ENCODE measurements around the gene SNRPD3. TPM values are rescaled to one million over a fixed set of nuclear protein-coding genes. Genes with fewer than 3 reads are reported as not detected.
"Not testable (repeated sequence)": the region's sequence is repeated elsewhere in the genome, so short reads cannot be mapped to it uniquely, and the experiment has no call there.

The SNRPD3 gene
- total RNA-seq, 2 donors from 2014 or later, result 71.4 to 142 TPM

DNA sequence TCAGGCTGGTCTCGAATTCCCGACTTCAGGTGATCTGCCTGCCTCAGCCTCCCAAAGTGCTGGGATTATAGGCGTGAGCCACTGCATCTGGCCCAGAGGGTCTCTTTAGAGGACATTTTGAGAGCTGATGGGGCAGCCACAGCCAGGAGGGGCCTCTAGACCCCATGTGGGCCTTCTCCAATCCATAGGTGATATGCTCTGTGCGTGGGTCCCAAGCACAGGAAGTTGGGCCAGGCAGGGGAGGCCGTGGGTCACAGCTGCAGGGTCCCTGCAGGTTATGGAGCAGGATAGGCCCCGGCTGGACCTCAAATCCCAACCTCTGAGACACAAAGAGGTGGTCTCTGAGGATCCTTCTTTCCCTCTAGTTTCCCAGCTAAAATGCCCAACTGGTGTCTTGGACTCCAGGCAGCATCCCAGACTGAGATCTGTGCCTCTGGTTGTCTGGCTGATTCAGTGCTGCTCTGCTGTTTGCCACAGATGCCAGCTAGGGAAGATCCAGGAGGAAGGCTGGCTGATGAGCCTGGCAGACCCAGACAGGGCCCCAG lies 35.6 kb downstream of the SNRPD3 start:
- TF ChIP-seq, protein P1, sequence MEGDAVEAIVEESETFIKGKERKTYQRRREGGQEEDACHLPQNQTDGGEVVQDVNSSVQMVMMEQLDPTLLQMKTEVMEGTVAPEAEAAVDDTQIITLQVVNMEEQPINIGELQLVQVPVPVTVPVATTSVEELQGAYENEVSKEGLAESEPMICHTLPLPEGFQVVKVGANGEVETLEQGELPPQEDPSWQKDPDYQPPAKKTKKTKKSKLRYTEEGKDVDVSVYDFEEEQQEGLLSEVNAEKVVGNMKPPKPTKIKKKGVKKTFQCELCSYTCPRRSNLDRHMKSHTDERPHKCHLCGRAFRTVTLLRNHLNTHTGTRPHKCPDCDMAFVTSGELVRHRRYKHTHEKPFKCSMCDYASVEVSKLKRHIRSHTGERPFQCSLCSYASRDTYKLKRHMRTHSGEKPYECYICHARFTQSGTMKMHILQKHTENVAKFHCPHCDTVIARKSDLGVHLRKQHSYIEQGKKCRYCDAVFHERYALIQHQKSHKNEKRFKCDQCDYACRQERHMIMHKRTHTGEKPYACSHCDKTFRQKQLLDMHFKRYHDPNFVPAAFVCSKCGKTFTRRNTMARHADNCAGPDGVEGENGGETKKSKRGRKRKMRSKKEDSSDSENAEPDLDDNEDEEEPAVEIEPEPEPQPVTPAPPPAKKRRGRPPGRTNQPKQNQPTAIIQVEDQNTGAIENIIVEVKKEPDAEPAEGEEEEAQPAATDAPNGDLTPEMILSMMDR (IDR thresholded peaks at IDR 0.05), result no peak
- no peak overlapping the region for H3K9ac ChIP-seq (ENCODE audit: low read depth in 2 of 2, low read length in 2 of 2)

DNA sequence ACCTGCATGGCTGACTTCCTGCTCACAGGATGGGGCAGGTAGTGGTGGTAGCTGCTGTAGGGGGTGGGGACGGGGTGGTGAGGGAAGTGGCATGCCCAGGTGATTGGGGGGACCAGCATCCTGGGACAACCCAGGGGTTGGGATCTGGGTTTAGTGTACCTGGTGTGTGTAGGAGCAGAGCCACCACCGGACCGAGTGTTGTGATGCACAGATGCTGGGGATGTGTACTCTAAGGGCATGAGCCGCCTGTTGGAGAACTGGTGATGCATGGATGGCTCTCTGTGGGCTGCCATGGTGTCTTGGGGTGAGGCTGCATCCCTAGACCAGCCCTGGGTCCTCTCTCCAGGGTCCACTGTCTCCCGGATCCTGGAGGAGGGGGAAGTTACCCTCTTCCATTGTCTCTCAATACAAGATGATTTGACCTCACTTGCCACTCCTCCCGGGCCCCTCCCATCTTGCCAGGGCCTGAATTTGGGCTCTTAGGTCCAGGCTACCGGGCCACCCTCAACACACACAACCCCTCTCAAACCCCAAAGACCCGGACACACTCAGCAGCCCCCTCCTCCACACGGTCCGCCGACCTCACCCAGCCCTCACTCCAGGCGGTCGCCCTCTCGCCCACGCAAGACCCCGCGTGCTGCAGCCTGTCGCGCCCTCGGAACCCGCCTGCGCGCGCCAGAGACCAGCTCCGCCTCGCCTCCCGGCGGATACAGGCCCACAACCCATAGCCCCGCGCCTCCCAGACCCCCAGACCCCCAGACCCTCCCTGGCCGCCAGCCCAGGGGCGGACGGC lies 36.5 kb downstream of the SNRPD3 start:
- Histone ChIP-seq H3K9me3 (no peaks in the 10 kb centered on the region), H3K4me1 (no peaks in the 10 kb centered on the region), H3K4me3 (peak overlapping the region; percentile 56), H3K36me3 (no peaks in the 10 kb centered on the region), H3K27me3 (no peaks in the 10 kb centered on the region), H3K9ac (ENCODE audit: low read depth in 2 of 2, low read length in 2 of 2) (peak overlapping the region; percentile 58 to 79), H3K27ac (peak overlapping the region; percentile 22)
- DNase-seq, result no peak
- intact Hi-C loops (cut with DNase I), result no loop called here
- TF ChIP-seq, protein P1 (IDR thresholded peaks at IDR 0.05), result no peak

More for the DNA sequence above, 35.6 kb downstream of the SNRPD3 start:
- intact Hi-C loops (cut with DNase I), result no loop called here
- Histone ChIP-seq H3K4me3 (no peak overlapping the region), H3K27ac (no peak overlapping the region), H3K27me3 (no peaks in the 10 kb centered on the region), H3K9me3 (no peaks in the 10 kb centered on the region), H3K36me3 (no peaks in the 10 kb centered on the region), H3K4me1 (no peaks in the 10 kb centered on the region)
- DNase-seq, result no peak

DNA sequence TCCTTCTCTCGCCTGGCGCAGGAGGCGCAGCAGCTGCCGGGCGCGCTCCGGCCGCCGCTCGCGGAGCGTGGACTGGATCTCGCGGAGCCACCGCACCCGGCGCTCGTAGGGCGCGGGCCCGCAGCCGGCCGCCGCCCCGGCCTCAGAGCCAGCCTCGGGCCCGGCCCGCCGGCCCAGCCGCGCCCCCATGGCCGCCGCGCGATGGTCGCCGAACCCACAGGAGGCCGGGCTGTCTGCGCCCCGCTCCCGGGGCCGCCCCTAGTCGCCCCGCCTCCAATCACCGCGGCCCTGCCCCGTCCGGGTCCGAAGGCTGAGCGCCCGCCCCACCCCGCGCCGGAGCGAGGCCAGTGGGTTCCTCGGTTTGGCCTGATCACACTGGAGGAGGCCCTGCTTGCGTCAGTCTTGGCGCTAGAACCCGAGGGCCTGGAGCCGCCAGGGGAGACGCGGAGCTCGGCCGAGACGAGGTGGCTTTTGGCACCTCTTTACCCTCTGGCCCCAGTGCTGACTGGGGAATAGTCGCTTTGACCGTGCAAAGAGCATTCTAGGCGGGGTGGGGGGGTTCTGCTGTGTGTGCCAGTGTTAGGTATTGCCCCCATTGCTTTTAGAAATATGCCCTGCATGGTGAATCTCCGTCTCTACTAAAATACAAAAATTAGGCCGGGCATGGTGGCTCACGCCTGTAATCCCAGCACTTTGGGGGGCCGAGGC lies 37.2 kb downstream of the SNRPD3 start, which contains the start of gene LRRC75B:
Gene LRRC75B (minus strand): TSS at position 223 of the 708 bp plus-strand sequence. CDS start 34 bp downstream, at position 189.
- intact Hi-C loops (cut with DNase I), result no loop called here
- H3K36me3 ChIP-seq, result no peaks in the 10 kb centered on the region

DNA sequence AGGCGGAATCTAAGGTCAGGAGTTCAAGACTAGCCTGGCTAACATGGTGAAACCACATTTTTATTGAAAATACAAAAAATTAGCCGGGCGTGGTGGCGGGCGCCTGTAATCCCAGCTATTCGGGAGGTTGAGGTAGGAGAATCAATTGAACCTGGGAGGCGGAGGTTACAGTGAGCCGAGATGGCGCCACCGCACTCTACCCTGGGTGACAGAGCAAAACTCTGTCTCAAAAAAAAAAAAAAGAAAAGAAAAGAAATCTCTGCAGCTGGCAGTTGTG lies 37.7 kb downstream of the SNRPD3 start:
- H3K27ac ChIP-seq, result peak overlapping the region; percentile 61
- DNase-seq; H3K36me3 ChIP-seq; H3K27me3 ChIP-seq; H3K4me1 ChIP-seq; intact Hi-C loops (cut with DNase I); H3K9me3 ChIP-seq: not testable (repeated sequence)
- H3K4me3 ChIP-seq, result peak overlapping the region; percentile 56
- H3K9ac ChIP-seq (ENCODE audit: low read depth in 2 of 2, low read length in 2 of 2), result peak overlapping the region; percentile 51 to 79

More for the DNA sequence above, 37.2 kb downstream of the SNRPD3 start, which contains the start of gene LRRC75B:
- Histone ChIP-seq H3K9ac (ENCODE audit: low read depth in 2 of 2, low read length in 2 of 2) (peak within 1 kb of the TSS; percentile 58 to 79), H3K9me3 (no peaks in the 10 kb centered on the region), H3K27me3 (no peaks in the 10 kb centered on the region), H3K4me1 (no peaks in the 10 kb centered on the region), H3K27ac (peak within 1 kb of the TSS; percentile 61), H3K4me3 (peak within 1 kb of the TSS; percentile 56)
- TF ChIP-seq, protein P1 (IDR thresholded peaks at IDR 0.05), result no peak
- peak; percentile 96 for DNase-seq

DNA sequence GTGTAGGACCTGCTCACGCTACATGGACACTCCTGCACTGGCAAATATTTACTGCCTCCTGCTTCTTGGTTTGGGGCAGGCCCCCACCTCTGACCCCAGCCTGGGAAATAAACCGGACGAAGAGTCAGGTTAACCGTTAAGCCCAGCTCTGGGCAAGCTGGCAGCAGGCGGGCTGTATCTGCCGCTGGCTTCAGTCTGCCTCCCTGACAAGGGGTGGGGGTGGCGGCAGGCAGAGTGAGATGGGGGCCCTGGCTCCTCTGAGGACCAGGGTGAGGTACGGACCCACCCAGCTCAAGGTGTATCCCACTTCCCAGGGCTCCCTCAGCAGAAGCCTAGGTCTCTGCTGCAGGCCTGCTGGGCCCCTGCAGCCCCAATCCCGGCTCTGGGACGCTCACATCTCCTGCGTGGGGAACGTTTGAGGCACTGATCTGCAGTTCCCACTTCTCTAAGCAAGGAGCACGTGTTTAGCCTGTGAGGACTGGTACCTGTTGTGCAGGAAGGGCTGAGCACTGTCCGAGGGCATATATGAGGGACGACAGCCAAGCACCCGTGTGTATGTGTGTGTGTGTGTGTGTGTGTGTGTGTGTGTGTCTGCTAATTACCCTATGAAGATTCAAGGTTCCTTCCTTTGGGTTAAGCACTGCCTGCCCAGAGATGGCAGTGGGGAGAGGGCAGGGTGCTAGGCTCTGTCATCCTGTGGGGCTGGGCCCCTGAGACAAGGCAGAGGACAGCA lies 38.2 kb downstream of the SNRPD3 start:
- no peaks in the 10 kb centered on the region for H3K36me3 ChIP-seq
- H3K4me3 ChIP-seq, result no peak overlapping the region
- H3K27ac ChIP-seq, result no peak overlapping the region
- peak; percentile 70 for DNase-seq
- TF ChIP-seq, protein P1 (IDR thresholded peaks at IDR 0.05), result no peak
- H3K9me3 ChIP-seq, result no peaks in the 10 kb centered on the region
- no peaks in the 10 kb centered on the region for H3K27me3 ChIP-seq
- intact Hi-C loops (cut with DNase I), result no loop called here
- no peaks in the 10 kb centered on the region for H3K4me1 ChIP-seq
- H3K9ac ChIP-seq (ENCODE audit: low read depth in 2 of 2, low read length in 2 of 2), result peak overlapping the region in 1 of 2 donors; percentile 14

Measured in colonic mucosa (tissue), 4 donors.